Lower leg skin (tissue), 4 donors: ENCODE measurements around the gene TOP2B. TPM values are rescaled to one million over a fixed set of nuclear protein-coding genes. Genes with fewer than 3 reads are reported as not detected.

Experiments used
- DNase-seq, 2 donors: peaks; one replicate each; pipeline ENCODE4 v3.0.0-alpha.2; 2019; ENCODE audit warnings: low spot score in 2 of 2
- H3K4me3 ChIP-seq: fragments of 200-600 bp; sonication (generic); 2 replicates; pipeline ENCODE4 v1.5.1; 2017; ENCODE audit warnings: mild to moderate bottlenecking, low read depth; ENCODE audit not compliant: poor library complexity, severe bottlenecking
- POLR2A ChIP-seq, 2 donors: fragments of 450-650 bp; IDR thresholded peaks; one replicate each; pipeline ENCODE4 v1.6.1; 2016 to 2017; ENCODE audit warnings: antibody characterized with exemption in 2 of 2, mild to moderate bottlenecking in 1 of 2, moderate library complexity in 1 of 2
- WGBS, 2 donors: methylation state at CpG; one replicate each; pipeline ENCODE4 v1.1.5; 2018; 5-methylcytosine and 5-hydroxymethylcytosine counted together
- intact Hi-C: fragments of 100-400 bp; cut with DNase I; formaldehyde crosslinking; loops from one replicate; pipeline ENCODE4 v1.15.0; 2023; ENCODE audit warnings: low total_unique reads
- total RNA-seq, 4 donors: library from RNA; depleted of rRNA; stranded (reverse); fragments of >200 nt; gene quantifications; one replicate each; pipeline ENCODE4 v1.1.0, GENCODE V29; 2016
- TF ChIP-seq, protein P1 (sequence below), 3 donors: fragments of 450-650 bp; IDR thresholded peaks; one replicate each; pipeline ENCODE4 v1.5.1; 2016; ENCODE audit warnings: antibody characterized with exemption in 3 of 3, mild to moderate bottlenecking in 3 of 3, moderate library complexity in 2 of 3

Gene TOP2B
- total RNA-seq, 4 donors from 2014 or later = 62.9 to 77.4 (median 65.4) TPM

DNA sequence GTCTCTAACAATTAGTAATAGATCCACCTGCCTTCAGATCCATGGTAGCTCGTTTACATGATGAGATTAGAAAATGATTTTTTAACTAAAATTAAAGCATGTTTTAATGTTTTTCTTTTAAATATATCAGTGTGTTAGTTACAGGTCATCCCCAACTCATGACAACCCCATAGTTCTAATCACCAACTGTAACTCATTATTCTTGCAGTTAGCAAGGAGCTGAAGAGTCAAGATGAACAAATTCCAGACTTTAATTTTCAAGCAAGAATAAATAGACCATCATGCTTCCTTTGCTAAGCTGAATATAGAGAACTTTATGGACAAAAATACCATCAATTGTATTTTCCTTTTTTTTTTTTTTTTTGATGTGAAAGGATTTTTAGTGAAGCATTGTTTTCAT lies 101.1 kb downstream of the TOP2B start:
- TF ChIP-seq POLR2A (IDR thresholded peaks at IDR 0.05) = no peak
- TF ChIP-seq, protein P1, sequence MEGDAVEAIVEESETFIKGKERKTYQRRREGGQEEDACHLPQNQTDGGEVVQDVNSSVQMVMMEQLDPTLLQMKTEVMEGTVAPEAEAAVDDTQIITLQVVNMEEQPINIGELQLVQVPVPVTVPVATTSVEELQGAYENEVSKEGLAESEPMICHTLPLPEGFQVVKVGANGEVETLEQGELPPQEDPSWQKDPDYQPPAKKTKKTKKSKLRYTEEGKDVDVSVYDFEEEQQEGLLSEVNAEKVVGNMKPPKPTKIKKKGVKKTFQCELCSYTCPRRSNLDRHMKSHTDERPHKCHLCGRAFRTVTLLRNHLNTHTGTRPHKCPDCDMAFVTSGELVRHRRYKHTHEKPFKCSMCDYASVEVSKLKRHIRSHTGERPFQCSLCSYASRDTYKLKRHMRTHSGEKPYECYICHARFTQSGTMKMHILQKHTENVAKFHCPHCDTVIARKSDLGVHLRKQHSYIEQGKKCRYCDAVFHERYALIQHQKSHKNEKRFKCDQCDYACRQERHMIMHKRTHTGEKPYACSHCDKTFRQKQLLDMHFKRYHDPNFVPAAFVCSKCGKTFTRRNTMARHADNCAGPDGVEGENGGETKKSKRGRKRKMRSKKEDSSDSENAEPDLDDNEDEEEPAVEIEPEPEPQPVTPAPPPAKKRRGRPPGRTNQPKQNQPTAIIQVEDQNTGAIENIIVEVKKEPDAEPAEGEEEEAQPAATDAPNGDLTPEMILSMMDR (IDR thresholded peaks at IDR 0.05) = no peak
- DNase-seq = no peak
- intact Hi-C loops = loop anchor here (10.0 kb wide), 1 partner anchor 139 kb away; the partner anchor contains the start of gene RARB
- 86 to 87% methylated on average over 1 of the region's 1 CpG for WGBS, 2 donors
- H3K4me3 ChIP-seq = no peak overlapping the region

DNA sequence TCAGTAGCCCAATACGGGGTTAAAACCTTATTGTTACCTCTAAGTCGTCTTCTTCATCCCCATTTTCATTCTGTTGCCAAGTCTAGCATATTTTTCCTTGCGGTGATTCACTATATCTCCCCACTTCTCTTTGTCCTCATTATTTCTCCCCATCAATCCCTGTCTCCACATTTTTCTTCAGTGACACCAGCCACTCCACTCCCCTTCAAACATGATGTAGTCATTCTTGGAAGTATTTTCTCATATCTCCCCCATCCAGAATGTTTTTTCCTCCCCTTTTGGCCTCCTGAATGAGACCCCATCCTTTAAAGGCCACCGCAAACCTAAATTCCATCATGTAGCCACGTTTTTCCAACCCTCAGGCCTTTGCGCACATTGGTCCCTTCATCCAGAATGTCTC lies 105.9 kb downstream of the TOP2B start:
- WGBS, 2 donors = 81 to 82% methylated on average over 6 of the region's 6 CpGs

DNA sequence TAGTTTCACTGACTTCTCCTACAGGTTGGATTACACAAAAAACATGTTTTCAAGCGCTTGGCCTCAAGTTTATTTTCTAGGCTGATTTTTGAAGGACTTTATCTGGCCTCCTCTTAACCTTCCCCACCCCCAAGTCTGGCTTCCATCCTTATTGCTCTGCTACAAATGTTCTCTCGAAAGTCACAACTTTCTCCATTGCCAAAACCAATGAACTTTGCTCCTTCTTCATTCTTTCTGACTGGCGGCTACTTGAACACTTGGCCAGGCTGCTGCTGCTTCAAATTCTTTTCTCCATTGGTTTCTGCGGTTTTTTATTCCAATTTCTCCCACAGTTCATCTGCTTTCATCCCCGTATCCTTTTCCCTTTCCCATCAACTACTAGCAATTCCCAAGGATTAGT lies 106.6 kb downstream of the TOP2B start:
- TF ChIP-seq POLR2A (IDR thresholded peaks at IDR 0.05) = no peak
- TF ChIP-seq, protein P1 (IDR thresholded peaks at IDR 0.05) = no peak
- intact Hi-C loops = no loop called here
- 69 to 70% methylated on average over 5 of the region's 5 CpGs for WGBS, 2 donors
- H3K4me3 ChIP-seq = no peak overlapping the region
- no peak for DNase-seq

More for the DNA sequence above, 105.9 kb downstream of the TOP2B start:
- TF ChIP-seq POLR2A (IDR thresholded peaks at IDR 0.05) = no peak
- TF ChIP-seq, protein P1 (IDR thresholded peaks at IDR 0.05) = no peak
- no peak for DNase-seq
- no peak overlapping the region for H3K4me3 ChIP-seq
- intact Hi-C loops = no loop called here

DNA sequence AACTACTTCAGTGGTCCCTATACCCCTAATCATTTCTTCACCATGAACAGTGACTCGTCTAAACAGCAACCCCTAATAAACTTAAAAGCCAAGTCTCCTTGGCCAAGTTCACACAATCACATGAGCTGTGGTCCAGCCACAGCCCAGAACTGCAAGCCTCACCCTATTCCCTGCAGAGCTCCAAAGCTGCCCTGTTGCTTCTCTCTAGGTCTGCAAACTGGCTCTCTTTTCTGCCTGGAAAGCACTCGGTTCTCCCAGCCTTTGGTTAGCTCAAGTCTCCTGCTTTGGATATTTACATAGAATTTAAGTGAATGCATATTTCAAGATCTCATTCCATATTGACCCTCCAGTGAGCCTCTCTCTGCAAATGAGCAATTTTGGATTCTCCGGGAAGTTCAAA lies 107.0 kb downstream of the TOP2B start:
- DNase-seq = no peak
- WGBS, 2 donors = 59% methylated on average over 3 of the region's 3 CpGs
- TF ChIP-seq, protein P1 (IDR thresholded peaks at IDR 0.05) = no peak
- TF ChIP-seq POLR2A (IDR thresholded peaks at IDR 0.05) = no peak
- intact Hi-C loops = no loop called here
- no peak overlapping the region for H3K4me3 ChIP-seq

DNA sequence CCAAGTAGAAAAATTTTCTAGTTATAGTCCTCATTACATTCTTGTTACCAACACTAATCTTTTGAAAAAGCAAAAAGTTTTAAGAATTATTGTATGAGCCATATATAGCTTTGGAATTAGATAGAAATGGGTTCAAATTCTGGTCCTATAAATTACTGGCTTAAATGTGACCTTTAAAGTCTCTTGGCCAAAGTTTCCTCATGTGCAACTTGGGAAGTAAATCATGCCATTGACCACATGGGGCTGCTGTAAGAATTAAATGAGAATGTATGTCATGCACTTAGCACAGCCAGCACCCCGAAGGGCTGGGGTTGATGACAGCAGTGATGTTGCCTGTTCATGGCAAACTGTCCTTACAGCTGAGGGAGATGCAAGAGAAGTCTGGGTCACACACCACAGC lies 108.3 kb downstream of the TOP2B start:
- no peak for DNase-seq
- no peak for TF ChIP-seq POLR2A (IDR thresholded peaks at IDR 0.05)
- TF ChIP-seq, protein P1 (IDR thresholded peaks at IDR 0.05) = no peak
- no peak overlapping the region for H3K4me3 ChIP-seq
- intact Hi-C loops = no loop called here
- WGBS, 2 donors = 57 to 71% methylated on average over 1 of the region's 1 CpG
